Subcutaneous adipose tissue (tissue), 4 donors: ENCODE data around the gene ZNF2. TPM values are rescaled to one million over a fixed set of nuclear protein-coding genes. Genes with fewer than 3 reads are reported as not detected.

ENCODE experiments used
- total RNA-seq, 4 donors: library from RNA; depleted of rRNA; stranded (reverse); fragments of >200 nt; gene quantifications; one replicate each; pipeline ENCODE4 v1.1.0, GENCODE V29; 2016

The ZNF2 gene
- total RNA-seq, 4 donors from 2014 or later, result 2.1 to 6.6 (median 3.9) TPM

Other genes starting within 250 kb of the ZNF2 start
- gene MAL, start 140.1 kb upstream of the ZNF2 start, total RNA-seq, result not detected
- 10 to 100 TPM; 31.1 to 50.2 (median 39.5) TPM for gene MRPS5, start 44.0 kb upstream of the ZNF2 start, total RNA-seq
- 10 to 100 TPM; 17.2 to 32.1 (median 22.2) TPM for gene ZNF514, start 6.0 kb upstream of the ZNF2 start, total RNA-seq
- 1 to 10 TPM; 3.3 to 7.2 (median 3.9) TPM for gene ZNF892, start 41.7 kb downstream of the ZNF2 start, total RNA-seq
- gene PROM2, start 108.6 kb downstream of the ZNF2 start, total RNA-seq, result 1 to 10 TPM in 2 of 4 donors, under 1 TPM in 2; 0.44 to 1.3 (median 0.84) TPM
- 10 to 100 TPM in 2 of 4 donors, 1 to 10 TPM in 2; 2.3 to 28.0 (median 12.7) TPM for gene KCNIP3, start 131.5 kb downstream of the ZNF2 start, total RNA-seq
- 10 to 100 TPM; 17.8 to 56.1 (median 36.1) TPM for gene FAHD2A, start 236.9 kb downstream of the ZNF2 start, total RNA-seq